H1 (cell line): ENCODE results near the gene INAFM2. TPM values are rescaled to one million over a fixed set of nuclear protein-coding genes. Genes with fewer than 3 reads are reported as not detected.

Source experiments
- CTCF ChIA-PET: fragments of 300-600 bp; sonication (Branson Sonifier 250); formaldehyde crosslinking; loops from one replicate; lab custom pipeline; 2021; ENCODE audit not compliant: partially characterized antibody; lab: Charles Lee
- POLR2A ChIA-PET: fragments of 300-600 bp; sonication (Branson Sonifier 250); formaldehyde crosslinking; loops from one replicate; lab custom pipeline; 2021; ENCODE audit warnings: inconsistent platforms; ENCODE audit not compliant: partially characterized antibody; lab: Charles Lee
- DNase-seq, 2 experiments: peaks; one replicate each; pipeline versions ENCODE4 v3.0.0 to v3.0.0-alpha.2; 2010 to 2022; ENCODE audit warnings: low spot score in 2 of 2, low read depth in 1 of 2, mixed read lengths in 1 of 2
- FAIRE-seq: peaks from 2 replicates; lab custom pipeline; 2011; peaks lifted over from hg19 to GRCh38; lab: Jason Lieb, UNC
- H2AFZ ChIP-seq: 2 replicates; pipeline ENCODE4 v1.8.1; 2012; ENCODE audit warnings: low read length, inconsistent platforms
- H2AK5ac ChIP-seq: 2 replicates; pipeline ENCODE4 v1.6.1; 2013; ENCODE audit warnings: low read depth, low read length
- H2BK120ac ChIP-seq: replicated peaks from 2 replicates; pipeline ENCODE3; 2013; ENCODE audit warnings: low read depth, low read length, inconsistent platforms
- H2BK12ac ChIP-seq: 2 replicates; pipeline ENCODE4 v1.6.1; 2013; ENCODE audit warnings: low read depth, low read length
- H2BK15ac ChIP-seq: 2 replicates; pipeline ENCODE4 v1.6.1; 2013; ENCODE audit warnings: low read length
- H2BK20ac ChIP-seq: 2 replicates; pipeline ENCODE4 v1.6.1; 2013; ENCODE audit warnings: low read length
- H2BK5ac ChIP-seq: 2 replicates; pipeline ENCODE4 v1.6.1; 2013; ENCODE audit warnings: low read depth, low read length
- H3K14ac ChIP-seq: 2 replicates; pipeline ENCODE4 v1.6.1; 2013; ENCODE audit warnings: inconsistent platforms; ENCODE audit not compliant: insufficient read length
- H3K18ac ChIP-seq: 2 replicates; pipeline ENCODE4 v1.6.1; 2013; ENCODE audit warnings: low read length; ENCODE audit errors: extremely low read depth
- H3K23ac ChIP-seq: 2 replicates; pipeline ENCODE4 v1.6.1; 2013; ENCODE audit warnings: inconsistent platforms; ENCODE audit not compliant: insufficient read length
- H3K23me2 ChIP-seq: 2 replicates; pipeline ENCODE4 v1.6.1; 2013; ENCODE audit warnings: low read depth, low read length
- H3K27ac ChIP-seq: 2 replicates; pipeline ENCODE4 v1.6.1; 2011; ENCODE audit warnings: low read depth, low read length, inconsistent platforms
- H3K27me3 ChIP-seq, 4 experiments: replicated peaks in 1 of 4; 1 replicate in 1 of 4; 2 replicates in 3 of 4; pipeline versions ENCODE4 v1.6.1 to v1.8.1; 2011 to 2013; ENCODE audit warnings: low read length in 3 of 4, mild to moderate bottlenecking in 3 of 4, inconsistent platforms in 2 of 4, mixed read lengths in 2 of 4, moderate library complexity in 1 of 4; ENCODE audit not compliant: control insufficient read depth in 3 of 4, insufficient read depth in 3 of 4; ENCODE audit errors: extremely low read depth in 1 of 4
- H3K36me3 ChIP-seq, 4 experiments: 2 replicates each; pipeline versions ENCODE4 v1.6.1 to v1.8.1; 2011 to 2013; ENCODE audit warnings: mild to moderate bottlenecking in 4 of 4, low read length in 3 of 4, moderate library complexity in 2 of 4, control low read depth in 1 of 4, inconsistent platforms in 1 of 4; ENCODE audit not compliant: insufficient read depth in 4 of 4, control insufficient read depth in 2 of 4
- H3K4ac ChIP-seq: replicated peaks from 2 replicates; pipeline ENCODE3; 2013; ENCODE audit warnings: low read length, low read depth, mixed read lengths, inconsistent platforms; ENCODE audit not compliant: insufficient read length
- H3K4me1 ChIP-seq, 4 experiments: replicated peaks in 1 of 4; 1 replicate in 1 of 4; 2 replicates in 3 of 4; pipeline versions ENCODE4 v1.6.1 to v1.8.1; 2011 to 2013; ENCODE audit warnings: low read length in 3 of 4, inconsistent platforms in 2 of 4, mixed read lengths in 1 of 4; ENCODE audit not compliant: insufficient read depth in 4 of 4, control insufficient read depth in 3 of 4
- H3K4me2 ChIP-seq, 2 experiments: 2 replicates each; pipeline versions ENCODE4 v1.6.1 to v1.8.1; 2011 to 2013; ENCODE audit warnings: low read depth in 2 of 2, low read length in 2 of 2, control low read depth in 1 of 2, inconsistent platforms in 1 of 2, mild to moderate bottlenecking in 1 of 2; ENCODE audit not compliant: insufficient read depth in 1 of 2
- H3K4me3 ChIP-seq, 4 experiments: fragments of 200-600, 300-600 bp in 1 of 4; sonication (generic), shearing (Covaris generic), sonication (Bioruptor Twin) in 1 of 4; 2 replicates each; pipeline versions ENCODE4 v1.5.1 to v1.8.1; 2011 to 2016; ENCODE audit warnings: low read length in 4 of 4, low read depth in 3 of 4, control low read depth in 2 of 4, inconsistent platforms in 2 of 4, mild to moderate bottlenecking in 2 of 4, mixed read lengths in 1 of 4, moderate library complexity in 1 of 4; ENCODE audit not compliant: insufficient read depth in 2 of 4; ENCODE audit errors: extremely low read depth in 1 of 4
- H3K56ac ChIP-seq: replicated peaks from 2 replicates; pipeline ENCODE3; 2013; ENCODE audit warnings: low read depth, mild to moderate bottlenecking, mixed read lengths, low read length, inconsistent platforms; ENCODE audit not compliant: insufficient read length
- H3K79me1 ChIP-seq: 2 replicates; pipeline ENCODE4 v1.6.1; 2013; ENCODE audit warnings: low read depth, low read length, control low read depth
- H3K79me2 ChIP-seq, 2 experiments: 2 replicates each; pipeline versions ENCODE4 v1.6.1 to v1.8.1; 2012 to 2013; ENCODE audit warnings: low read length in 2 of 2, mild to moderate bottlenecking in 2 of 2, inconsistent platforms in 1 of 2; ENCODE audit not compliant: insufficient read depth in 2 of 2, control insufficient read depth in 1 of 2
- H3K9ac ChIP-seq, 4 experiments: replicated peaks in 1 of 4; 1 replicate in 1 of 4; 2 replicates in 3 of 4; pipeline versions ENCODE4 v1.6.1 to v1.8.1; 2011 to 2013; ENCODE audit warnings: low read depth in 3 of 4, low read length in 3 of 4, control low read depth in 2 of 4, mild to moderate bottlenecking in 2 of 4, moderate library complexity in 2 of 4, inconsistent platforms in 1 of 4; ENCODE audit errors: extremely low read depth in 1 of 4
- H3K9me3 ChIP-seq, 2 experiments: 2 replicates each; pipeline versions ENCODE4 v1.6.1 to v1.8.1; 2012 to 2013; ENCODE audit warnings: mild to moderate bottlenecking in 2 of 2, moderate library complexity in 2 of 2, control low read depth in 1 of 2, inconsistent platforms in 1 of 2, low read depth in 1 of 2, low read length in 1 of 2, mixed read lengths in 1 of 2; ENCODE audit not compliant: insufficient read depth in 2 of 2
- H4K20me1 ChIP-seq, 2 experiments: replicated peaks in 1 of 2; 2 replicates each; pipeline versions ENCODE3 to v1.8.1; 2011 to 2013; ENCODE audit warnings: inconsistent platforms in 2 of 2, low read length in 2 of 2, mild to moderate bottlenecking in 1 of 2; ENCODE audit not compliant: insufficient read depth in 2 of 2, control insufficient read depth in 1 of 2
- H4K5ac ChIP-seq: 2 replicates; pipeline ENCODE4 v1.6.1; 2013; ENCODE audit warnings: low read length, low read depth, mixed read lengths, inconsistent platforms; ENCODE audit not compliant: insufficient read length
- H4K8ac ChIP-seq: 2 replicates; pipeline ENCODE4 v1.8.0; 2013; ENCODE audit warnings: mild to moderate bottlenecking, moderate library complexity, low read length, inconsistent platforms; ENCODE audit not compliant: insufficient read depth; ENCODE audit errors: extremely low read depth
- H4K91ac ChIP-seq: replicated peaks from 2 replicates; pipeline ENCODE3; 2013; ENCODE audit warnings: low read length, mixed read lengths, inconsistent platforms; ENCODE audit not compliant: insufficient read length
- BACH1 ChIP-seq: IDR thresholded peaks from 2 replicates; pipeline ENCODE4 v1.6.1; 2012; ENCODE audit warnings: low read length, improper control_type of control experiment
- BCL11A ChIP-seq, 2 experiments: IDR thresholded peaks; one replicate each; pipeline ENCODE4 v1.6.1; 2011; ENCODE audit warnings: low read depth in 2 of 2, low read length in 2 of 2, mild to moderate bottlenecking in 2 of 2
- CREB1 ChIP-seq: IDR thresholded peaks from 2 replicates; pipeline ENCODE4 v1.6.1; 2012; ENCODE audit warnings: inconsistent platforms
- CTCF ChIP-seq, 3 experiments: IDR thresholded peaks; 1 replicate in 2 of 3; 2 replicates in 1 of 3; pipeline versions ENCODE4 v1.5.1 to v1.6.1; 2011; ENCODE audit warnings: low read length in 3 of 3, mild to moderate bottlenecking in 3 of 3, inconsistent platforms in 2 of 3, low read depth in 1 of 3, moderate library complexity in 1 of 3; ENCODE audit not compliant: insufficient read depth in 1 of 3; ENCODE audit errors: control extremely low read depth in 1 of 3
- EP300 ChIP-seq, 2 experiments: IDR thresholded peaks; 1 replicate in 1 of 2; 2 replicates in 1 of 2; pipeline ENCODE4 v1.6.1; 2011 to 2012; ENCODE audit warnings: low read depth in 2 of 2, low read length in 2 of 2, mild to moderate bottlenecking in 2 of 2, borderline replicate concordance in 1 of 2, inconsistent platforms in 1 of 2, moderate library complexity in 1 of 2
- EZH2 ChIP-seq: fragments of 200-600 bp; sonication (generic); IDR thresholded peaks from 2 replicates; pipeline ENCODE4 v1.7.1; 2012; ENCODE audit warnings: low read depth, mild to moderate bottlenecking, moderate library complexity, low read length, inconsistent platforms; ENCODE audit not compliant: severe bottlenecking
- GTF2F1 ChIP-seq: IDR thresholded peaks from 2 replicates; pipeline ENCODE4 v1.6.1; 2012; ENCODE audit warnings: low read depth, low read length, improper control_type of control experiment, borderline replicate concordance
- JUND ChIP-seq: IDR thresholded peaks from 2 replicates; pipeline ENCODE4 v1.6.1; 2011; ENCODE audit warnings: mild to moderate bottlenecking, improper control_type of control experiment, low read length
- KDM4A ChIP-seq: IDR thresholded peaks from one replicate; pipeline ENCODE4 v1.7.1; 2012; ENCODE audit warnings: low read depth, mild to moderate bottlenecking, moderate library complexity, low read length, inconsistent platforms; ENCODE audit not compliant: severe bottlenecking
- MAFK ChIP-seq: IDR thresholded peaks from 2 replicates; pipeline ENCODE4 v1.6.1; 2012; ENCODE audit warnings: low read depth, mild to moderate bottlenecking, improper control_type of control experiment, low read length
- TEAD4 ChIP-seq: IDR thresholded peaks from 2 replicates; pipeline ENCODE4 v1.6.1; 2012; ENCODE audit warnings: low read depth, low read length, inconsistent platforms, mixed read lengths
- WGBS, 2 experiments: shearing (Covaris generic) in 1 of 2; methylation state at CpG; one replicate each; pipeline versions ENCODE4 v1.1.6 to v1.1.7; 2013 to 2015; ENCODE audit warnings: low lambda C conversion rate in 2 of 2, mixed read lengths in 2 of 2, inconsistent platforms in 1 of 2, low coverage in 1 of 2, missing lambda C conversion rate in 1 of 2; ENCODE audit not compliant: insufficient replicate concordance in 2 of 2, insufficient coverage in 1 of 2, insufficient read length in 1 of 2; ENCODE audit errors: extremely low coverage in 1 of 2, missing lambda C conversion rate in 1 of 2; 5-methylcytosine and 5-hydroxymethylcytosine counted together
- polyA plus RNA-seq, 7 experiments: library from polyadenylated mRNA; depleted of rRNA in 3 of 7; stranded (reverse) in 5 of 7; unstranded in 2 of 7; fragments of >200 nt in 5 of 7; fragments of 200-250 nt in 2 of 7; gene quantifications; 1 replicate in 5 of 7; 2 replicates in 1 of 7; 4 replicates in 1 of 7; pipeline versions ENCODE4 v1.2.1 to v1.2.3, GENCODE V29; 2011 to 2013; ENCODE audit warnings: missing spikeins in 2 of 7, mixed read lengths in 2 of 7
- total RNA-seq: library from RNA; stranded (reverse); fragmentation: NEBNext Ultra II Directional; extraction: Animal tissue kit (Norgen Biotek cat#: 25700); gene quantifications from 2 replicates; pipeline ENCODE4 v1.2.1, GENCODE V29; 2021

INAFM2 gene
- total and polyA plus RNA-seq, 2 of the 8 experiments (the other 6 are each of a cell fraction or from before 2014, with no cell fraction given): 15.3 to 35.1 TPM

GRCh38 chr15:40287968-40288367 is 35.5 kb upstream of the INAFM2 start:
- Histone ChIP-seq H2BK15ac (no peak overlapping the region), H3K4me1 (peaks cover 10 to 35% (median 27%) of the 10 kb centered on the region in 4 experiments), H3K23me2 (peaks cover 9% of the 10 kb centered on the region; the same call in 1 of the 2 replicates), H3K36me3 (no peaks in the 10 kb centered on the region), H3K56ac (no peak overlapping the region), H4K91ac (no peak overlapping the region), H3K79me1 (no peaks in the 10 kb centered on the region; the same call in 1 of the 2 replicates), H3K23ac (no peak overlapping the region), H2BK20ac (no peak overlapping the region), H3K9me3 (no peaks in the 10 kb centered on the region), H3K4me2 (no peak overlapping the region), H2BK12ac (peak overlapping the region; percentile 68; the same call in 1 of the 2 replicates), H2AK5ac (0 out of 2 replicates have a peak overlapping the region, but pooled peaks have one; percentile 3), H3K9ac (no peak overlapping the region), H2BK120ac (no peak overlapping the region), H4K20me1 (peaks cover 0 to 1% of the 10 kb centered on the region in 2 experiments), H3K18ac (no peak overlapping the region), H4K8ac (no peak overlapping the region), H3K4me3 (no peak overlapping the region), H3K27ac (no peak overlapping the region), H4K5ac (no peak overlapping the region), H2BK5ac (no peak overlapping the region), H3K14ac (no peak overlapping the region), H3K79me2 (no peaks in the 10 kb centered on the region), H3K4ac (no peak overlapping the region), H2AFZ (no peak overlapping the region), H3K27me3 (peaks cover 29 to 67% (median 52%) of the 10 kb centered on the region in 4 experiments)
- no peak for FAIRE-seq
- WGBS, 2 experiments: 87% methylated on average over 4 of the region's 4 CpGs; no CpG with 5 or more reads in 1 of the 2 experiments
- no peak for DNase-seq
- ChIA-PET CTCF (interaction anchor here (0.8 to 16.2 kb wide), 8 partner anchors 12 to 84 kb away, joined by 3 to 518 read pairs (median 6); partner anchors contain the start of genes CCDC9B, INAFM2 and PLCB2), POLR2A (interaction anchor here (1.6 to 1.7 kb wide), 2 partner anchors 10 to 20 kb away, joined by 4 to 11 read pairs; partner anchors contain the start of gene PLCB2)
- no peak for TF ChIP-seq EP300 (IDR thresholded peaks at IDR 0.05; ENCODE audit: borderline replicate concordance in 1 of 2, low read depth in 2 of 2, low read length in 2 of 2)
- no peak for TF ChIP-seq BCL11A (IDR thresholded peaks at IDR 0.05; ENCODE audit: low read depth in 2 of 2, low read length in 2 of 2)
- TF ChIP-seq KDM4A: no peak
- no peak for TF ChIP-seq EZH2
- no peak for TF ChIP-seq BACH1
- no peak for TF ChIP-seq CREB1
- TF ChIP-seq TEAD4: no peak
- TF ChIP-seq CTCF (IDR thresholded peaks at IDR 0.05; ENCODE audit: control extremely low read depth in 1 of 3, insufficient read depth in 1 of 3, low read depth in 1 of 3, low read length in 3 of 3): no peak
- TF ChIP-seq JUND: no peak
- no peak for TF ChIP-seq GTF2F1
- no peak for TF ChIP-seq MAFK
